Naive thymus-derived CD8-positive, alpha-beta T cell (primary cell): ENCODE measurements around the gene LGALS4. TPM values are rescaled to one million over a fixed set of nuclear protein-coding genes. Genes with fewer than 3 reads are reported as not detected.
A peak's percentile ranks its signal among the peaks of the same experiment; 100 is the strongest.
"Not testable (repeated sequence)": the region's sequence is repeated elsewhere in the genome, so short reads cannot be mapped to it uniquely, and the experiment has no call there.

ENCODE experiments used
- ATAC-seq, 2 donors: fragments of 150-1000 bp; cut with Tn5 transposase in 1 of 2; sonication (Bioruptor Pico), chemical (Tn5 transposase) in 1 of 2; 1 replicate in 1 of 2; 2 replicates in 1 of 2; pipeline ENCODE4 v1.10.0; 2021; ENCODE audit warnings: mild to moderate bottlenecking in 2 of 2, moderate library complexity in 2 of 2
- POLR2A ChIA-PET: fragments of 350-600 bp; sonication (Branson Sonifier 250); formaldehyde crosslinking; loops from one replicate; lab custom pipeline; 2021; ENCODE audit warnings: antibody characterized with exemption; lab: Charles Lee
- DNase-seq, 10 donors: peaks; one replicate each; pipeline versions ENCODE4 v3.0.0 to v3.0.0-alpha.2; 2020 to 2022
- H3K27ac Mint-ChIP-seq, 10 donors: one replicate each; pipeline ENCODE4 v1.8.0; 2020 to 2022; ENCODE audit warnings: mild to moderate bottlenecking in 10 of 10, mixed read lengths in 10 of 10, moderate library complexity in 4 of 10, inconsistent platforms in 1 of 10
- H3K27me3 Mint-ChIP-seq, 5 donors: one replicate each; pipeline ENCODE4 v1.8.0; 2021 to 2022; ENCODE audit warnings: mixed read lengths in 5 of 5
- H3K36me3 Mint-ChIP-seq, 3 donors: one replicate each; pipeline ENCODE4 v1.8.0; 2020 to 2022; ENCODE audit warnings: mixed read lengths in 3 of 3, mild to moderate bottlenecking in 2 of 3, inconsistent platforms in 1 of 3
- H3K4me1 Mint-ChIP-seq, 4 donors: one replicate each; pipeline ENCODE4 v1.8.0; 2021 to 2022; ENCODE audit warnings: mixed read lengths in 4 of 4
- H3K4me3 Mint-ChIP-seq, 10 donors: one replicate each; pipeline ENCODE4 v1.8.0; 2020 to 2022; ENCODE audit warnings: mild to moderate bottlenecking in 10 of 10, mixed read lengths in 10 of 10, moderate library complexity in 6 of 10, inconsistent platforms in 1 of 10
- H3K9me3 Mint-ChIP-seq, 9 donors: one replicate each; pipeline ENCODE4 v1.8.0; 2020 to 2022; ENCODE audit warnings: mixed read lengths in 9 of 9, mild to moderate bottlenecking in 3 of 9, inconsistent platforms in 1 of 9, moderate library complexity in 1 of 9
- polyA plus RNA-seq, 3 donors: library from polyadenylated mRNA; unstranded; fragments of 300-500 nt; fragmentation: Illumina TruSeq; gene quantifications; one replicate each; pipeline ENCODE4 v1.2.3, GENCODE V29; 2021
- total RNA-seq, 8 experiments: library from RNA in 2 of 8; stranded (reverse) in 2 of 8; gene quantifications; one replicate each; pipeline ENCODE4 v1.2.3 and lab custom pipeline; 2021 to 2026

LGALS4 gene
- total and polyA plus RNA-seq, 5 experiments from 2014 or later: 0.27 to 10.7 (median 9.6) TPM; not detected in 2

DNA sequence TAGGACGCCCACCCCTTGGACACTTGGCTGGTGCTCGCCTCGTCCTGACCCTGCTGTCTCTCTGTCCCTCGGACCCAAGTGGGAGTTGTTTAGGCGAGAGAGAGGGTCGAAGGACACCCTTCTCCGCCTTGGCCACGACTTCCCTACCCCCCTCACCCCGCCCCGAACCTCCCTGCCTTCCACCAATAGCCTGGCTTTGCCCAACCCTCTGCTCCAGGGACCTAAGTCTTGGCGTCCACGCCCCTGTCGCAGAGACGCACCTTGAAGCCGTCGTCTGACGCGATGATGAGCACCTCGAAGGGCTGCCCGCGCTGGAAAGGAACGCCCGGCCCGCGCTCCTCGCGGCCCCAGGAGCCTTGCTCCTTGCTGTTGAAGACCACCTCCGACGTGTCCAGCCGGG lies 41.2 kb downstream of the LGALS4 start:
- H3K27me3 Mint-ChIP-seq, H3K9me3 Mint-ChIP-seq, DNase-seq, ATAC-seq, H3K27ac Mint-ChIP-seq, H3K36me3 Mint-ChIP-seq, H3K4me3 Mint-ChIP-seq, POLR2A ChIA-PET, H3K4me1 Mint-ChIP-seq: not testable (repeated sequence)

DNA sequence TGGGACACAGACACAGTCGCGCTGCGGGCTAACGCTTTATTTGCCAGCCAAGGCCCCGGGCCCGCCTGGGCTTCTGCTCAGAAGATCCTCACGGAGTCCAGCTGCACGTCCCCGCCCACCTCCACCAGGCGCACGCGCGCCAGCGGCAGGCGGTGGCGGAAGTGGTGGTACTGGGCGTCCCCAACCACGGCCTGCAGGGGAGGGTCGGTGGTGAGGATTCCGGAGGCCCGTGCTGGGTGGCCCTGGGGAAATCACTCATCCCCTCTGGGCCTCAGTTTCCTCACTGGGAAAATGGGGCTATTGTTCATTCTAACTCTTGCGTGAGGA lies 41.8 kb downstream of the LGALS4 start:
- DNase-seq, H3K27me3 Mint-ChIP-seq, H3K27ac Mint-ChIP-seq, POLR2A ChIA-PET, H3K4me1 Mint-ChIP-seq, H3K9me3 Mint-ChIP-seq, H3K4me3 Mint-ChIP-seq, H3K36me3 Mint-ChIP-seq: not testable (repeated sequence)
- ATAC-seq: peak; percentile 77 to 80

DNA sequence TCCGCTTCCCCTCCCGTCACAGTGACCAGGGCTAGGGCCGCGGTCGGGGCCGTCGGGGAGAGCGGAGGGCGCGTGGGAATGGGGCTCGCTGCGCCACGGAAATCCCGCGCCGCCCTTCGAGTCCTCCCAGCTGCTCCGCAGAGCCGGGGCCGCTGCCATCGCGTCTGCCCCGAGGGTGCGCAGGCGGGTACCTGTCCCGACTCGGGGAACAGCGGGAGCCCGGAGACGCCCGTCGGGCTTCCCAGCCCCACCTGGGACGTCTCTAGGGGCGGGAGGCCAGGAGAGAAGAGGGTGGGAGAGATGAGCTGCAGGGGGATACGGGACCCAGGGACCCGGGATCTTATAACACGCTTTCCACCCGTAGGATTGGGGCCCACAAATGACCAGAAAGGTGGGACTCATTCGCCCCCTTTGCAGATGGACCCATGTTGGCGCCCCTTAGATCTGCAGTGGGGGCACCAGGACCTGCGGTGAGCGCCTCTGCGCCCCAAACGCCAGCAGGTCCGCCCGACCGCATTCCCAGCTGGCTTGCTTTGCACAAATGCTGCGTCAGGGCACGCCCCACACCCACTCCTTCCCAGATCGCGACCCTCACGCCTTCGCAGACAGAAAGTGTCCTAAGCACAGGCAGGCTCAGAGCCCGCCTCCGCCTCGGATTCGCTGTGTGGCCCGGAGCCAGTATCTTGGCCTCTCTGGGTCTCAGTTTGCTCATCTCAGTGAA lies 42.4 kb downstream of the LGALS4 start:
- peak overlapping the region in 4 of 10 donors; percentile 54 to 78 (median 62) for H3K4me3 Mint-ChIP-seq
- H3K36me3 Mint-ChIP-seq, H3K27me3 Mint-ChIP-seq, H3K27ac Mint-ChIP-seq, H3K4me1 Mint-ChIP-seq, H3K9me3 Mint-ChIP-seq: not testable (repeated sequence)
- POLR2A ChIA-PET: interaction anchor here (1.0 to 1.7 kb wide), 11 partner anchors 16 to 160 kb away, joined by 3 to 10 read pairs (median 6); partner anchors contain the start of genes ECH1, HNRNPL, MRPS12 and RINL
- ATAC-seq (peak; percentile 39 to 46), DNase-seq (peak in 1 of 10 donors; percentile 8)

DNA sequence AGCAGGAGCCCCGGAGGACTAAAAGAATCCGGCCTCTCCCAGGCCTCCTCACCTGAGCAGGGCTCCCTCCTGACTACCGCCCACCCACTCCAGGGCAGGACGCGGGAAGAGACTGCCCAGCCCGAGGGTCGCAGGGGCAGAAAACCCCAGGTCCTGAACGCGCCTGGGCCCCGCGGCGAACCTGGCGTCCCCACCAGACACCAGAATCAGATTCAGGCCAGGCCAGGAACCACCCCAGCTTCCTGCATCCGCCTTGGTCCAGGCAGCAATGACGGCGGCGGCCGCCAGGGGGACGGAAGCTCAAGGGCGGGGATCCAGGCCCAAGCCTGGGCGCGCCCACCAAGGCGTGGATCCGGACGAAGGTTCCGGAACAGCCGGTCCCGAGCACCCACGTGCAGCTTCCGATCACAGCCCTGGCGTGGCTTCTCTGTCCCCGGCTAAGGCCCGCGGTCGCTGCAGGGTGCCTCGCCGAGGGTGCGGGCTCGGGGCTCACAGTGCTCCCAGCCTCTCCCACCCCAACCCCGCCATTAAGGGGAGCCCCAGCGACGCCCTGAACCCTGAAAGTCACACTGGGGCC lies 43.0 kb downstream of the LGALS4 start:
- peaks cover 0 to 1% (median 0%) of the 10 kb centered on the region in 9 donors for H3K9me3 Mint-ChIP-seq
- peak overlapping the region; percentile 37 to 91 (median 84) for H3K27ac Mint-ChIP-seq
- DNase-seq (peak; percentile 75 to 96 (median 89)), ATAC-seq (peak; percentile 84 to 85)
- peak overlapping the region; percentile 28 to 78 (median 58) for H3K4me3 Mint-ChIP-seq
- no peaks in the 10 kb centered on the region for H3K27me3 Mint-ChIP-seq
- no peaks in the 10 kb centered on the region for H3K36me3 Mint-ChIP-seq
- POLR2A ChIA-PET: interaction anchor here (0.8 to 1.7 kb wide), 13 partner anchors 16 to 161 kb away, joined by 3 to 10 read pairs (median 6); partner anchors contain the start of genes ECH1, HNRNPL, MRPS12 and RINL
- H3K4me1 Mint-ChIP-seq: peaks cover 3 to 9% (median 7%) of the 10 kb centered on the region in 4 donors

DNA sequence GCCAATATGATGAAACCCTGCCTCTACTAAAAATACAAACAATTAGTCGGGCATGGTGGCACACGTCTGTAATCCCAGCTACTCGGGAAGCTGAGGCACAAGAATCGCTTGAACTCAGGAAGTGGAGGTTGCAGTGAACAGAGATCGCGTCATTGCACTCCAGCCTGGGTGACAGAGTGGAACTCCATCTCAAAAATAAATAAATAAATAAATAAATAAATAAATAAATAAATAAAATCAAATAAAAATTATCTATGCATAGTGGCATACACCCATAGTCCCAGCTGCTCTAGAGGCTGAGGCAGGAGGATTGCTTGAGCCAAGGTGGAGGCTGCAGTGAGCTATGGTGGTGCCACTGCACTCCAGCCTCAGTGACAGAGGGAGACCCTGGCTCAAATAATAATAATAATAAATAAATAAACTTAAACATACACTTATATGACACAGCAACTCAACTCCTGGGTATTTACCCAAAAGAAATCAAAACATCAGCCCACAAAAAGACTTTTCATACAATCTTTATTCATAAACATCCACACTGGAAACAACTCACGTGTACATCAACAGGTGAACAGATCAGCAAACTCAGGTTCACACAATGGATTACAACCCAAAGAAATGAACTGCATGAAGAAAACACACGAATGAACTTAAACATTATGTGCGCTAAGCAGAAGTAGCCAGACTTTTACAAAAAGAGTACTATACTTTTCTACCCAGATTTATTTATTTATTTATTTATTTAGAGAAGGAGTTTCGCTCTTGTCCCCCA lies 46.3 kb downstream of the LGALS4 start:
- Mint-ChIP-seq H3K36me3 (no peaks in the 10 kb centered on the region), H3K27ac (peak overlapping the region in 2 of 10 donors; percentile 20 to 56), H3K4me1 (peaks cover 3 to 10% (median 7%) of the 10 kb centered on the region in 4 donors), H3K9me3 (peaks cover 0 to 1% (median 0%) of the 10 kb centered on the region in 9 donors), H3K27me3 (no peaks in the 10 kb centered on the region), H3K4me3 (no peak overlapping the region)
- DNase-seq (no peak), ATAC-seq (no peak)
- POLR2A ChIA-PET: no interaction called here

DNA sequence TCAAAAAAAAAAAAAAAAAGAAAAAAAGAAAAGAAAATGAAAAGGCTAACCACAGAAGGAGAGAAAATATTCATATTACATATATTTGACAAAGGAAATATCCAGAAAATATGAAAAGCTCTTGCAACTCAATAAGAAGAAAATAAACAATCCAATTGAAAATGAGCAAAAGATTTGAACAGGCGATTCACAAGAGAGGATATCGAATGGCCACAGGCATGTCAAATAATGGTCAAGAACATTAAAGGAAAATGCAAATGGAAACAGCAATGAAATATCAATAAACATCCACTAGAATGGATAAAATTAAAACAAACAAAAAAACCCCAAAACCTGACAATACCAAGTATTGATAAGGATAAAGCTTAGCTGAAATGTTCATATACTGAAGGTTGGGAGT lies 47.5 kb downstream of the LGALS4 start:
- peaks cover 0 to 1% (median 0%) of the 10 kb centered on the region in 9 donors for H3K9me3 Mint-ChIP-seq
- peaks cover 4 to 10% (median 7%) of the 10 kb centered on the region in 4 donors for H3K4me1 Mint-ChIP-seq
- H3K4me3 Mint-ChIP-seq: no peak overlapping the region
- no peaks in the 10 kb centered on the region for H3K36me3 Mint-ChIP-seq
- no peaks in the 10 kb centered on the region for H3K27me3 Mint-ChIP-seq
- ATAC-seq (no peak), DNase-seq (no peak)
- no peak overlapping the region for H3K27ac Mint-ChIP-seq
- POLR2A ChIA-PET: interaction anchor here (0.7 kb wide), 2 partner anchors 23 to 107 kb away, joined by 3 to 5 read pairs; no protein-coding TSS in a partner anchor

DNA sequence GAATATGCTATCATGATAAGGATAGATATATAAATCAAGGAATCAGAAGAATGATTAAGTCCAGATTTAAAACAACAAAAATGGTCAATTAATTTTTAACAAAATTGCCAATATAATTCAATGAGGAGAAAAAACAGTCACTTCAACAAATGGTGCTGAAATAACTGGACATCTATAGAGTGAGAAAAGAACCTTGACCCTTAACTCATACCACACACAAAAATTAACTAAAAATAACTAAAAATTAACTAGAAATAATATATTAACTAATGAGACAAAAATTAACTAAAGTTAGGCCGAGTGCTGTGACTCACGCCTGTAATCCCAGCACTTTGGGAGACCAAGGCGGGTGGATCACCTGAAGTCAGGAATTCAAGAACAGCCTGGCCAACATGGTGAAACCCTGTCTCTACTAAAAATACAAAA lies 48.9 kb downstream of the LGALS4 start:
- peaks cover 0 to 1% (median 0%) of the 10 kb centered on the region in 9 donors for H3K9me3 Mint-ChIP-seq
- POLR2A ChIA-PET: no interaction called here
- ATAC-seq (no peak), DNase-seq (no peak)
- peaks cover 0 to 3% (median 2%) of the 10 kb centered on the region in 4 donors for H3K4me1 Mint-ChIP-seq
- no peak overlapping the region for H3K4me3 Mint-ChIP-seq
- no peaks in the 10 kb centered on the region for H3K36me3 Mint-ChIP-seq
- H3K27me3 Mint-ChIP-seq: peaks cover 0 to 3% (median 0%) of the 10 kb centered on the region in 5 donors
- no peak overlapping the region for H3K27ac Mint-ChIP-seq

DNA sequence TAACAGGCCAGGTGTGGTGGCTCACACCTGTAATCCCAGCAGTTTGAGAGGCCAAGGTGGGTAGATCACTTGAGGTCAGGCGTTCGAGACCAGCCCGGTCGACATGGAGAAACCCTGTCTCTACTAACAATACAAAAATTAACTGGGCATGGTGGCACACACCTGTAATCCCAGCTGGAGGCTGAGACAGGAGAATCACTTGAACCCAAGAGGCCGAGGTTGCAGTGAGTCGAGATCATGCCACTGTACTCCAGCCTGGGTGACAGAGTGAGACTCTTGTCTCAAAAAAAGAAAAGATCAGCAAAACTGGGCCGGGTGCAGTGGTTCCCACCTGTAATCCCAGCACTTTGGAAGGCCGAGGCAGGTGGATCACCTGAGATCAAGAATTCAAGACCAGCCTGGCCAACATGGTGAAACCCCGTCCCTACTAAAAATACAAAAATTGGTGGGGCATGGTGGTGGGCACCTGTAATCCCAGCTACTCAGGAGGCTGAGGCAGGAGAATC lies 50.8 kb downstream of the LGALS4 start:
- H3K4me3 Mint-ChIP-seq, H3K9me3 Mint-ChIP-seq, ATAC-seq, H3K4me1 Mint-ChIP-seq, POLR2A ChIA-PET, DNase-seq, H3K27me3 Mint-ChIP-seq, H3K36me3 Mint-ChIP-seq: not testable (repeated sequence)
- peak overlapping the region in 1 of 10 donors; percentile 2 for H3K27ac Mint-ChIP-seq

DNA sequence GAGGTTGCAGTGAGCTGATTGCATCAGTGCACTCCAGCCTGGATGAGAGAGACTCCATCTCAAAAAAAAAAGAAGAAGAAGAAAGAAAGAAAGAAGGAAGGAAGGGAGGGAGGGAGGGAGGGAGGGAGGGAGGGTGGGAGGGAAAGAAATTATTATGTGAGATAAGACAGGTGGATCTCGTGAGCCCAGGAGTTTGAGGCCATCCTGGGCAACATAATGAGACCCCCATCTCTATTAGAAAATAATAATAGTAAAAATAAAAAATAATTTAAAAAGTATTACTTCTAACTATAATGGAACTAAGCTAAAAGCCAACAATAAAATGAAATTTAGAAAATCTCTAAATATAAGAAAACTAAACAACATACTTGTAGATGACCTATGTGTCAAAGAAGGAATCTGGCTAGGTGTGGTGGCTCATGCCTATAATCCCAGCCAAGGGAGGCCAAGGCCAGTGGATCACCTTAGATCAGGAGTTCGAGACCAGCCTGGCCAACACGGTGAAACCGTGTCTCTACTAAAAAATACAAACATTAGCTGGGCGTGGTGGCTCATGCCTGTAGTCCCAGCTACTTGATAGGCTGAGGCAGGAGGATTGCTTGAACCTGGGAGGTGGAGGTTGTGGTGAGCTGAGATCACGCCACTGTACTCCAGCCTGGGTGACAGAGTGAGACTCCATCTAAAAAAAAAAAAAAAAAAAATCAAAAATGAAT lies 51.8 kb downstream of the LGALS4 start:
- POLR2A ChIA-PET, ATAC-seq, H3K4me3 Mint-ChIP-seq, H3K9me3 Mint-ChIP-seq, H3K27me3 Mint-ChIP-seq, DNase-seq, H3K36me3 Mint-ChIP-seq, H3K4me1 Mint-ChIP-seq: not testable (repeated sequence)
- H3K27ac Mint-ChIP-seq: peak overlapping the region in 1 of 10 donors; percentile 57

DNA sequence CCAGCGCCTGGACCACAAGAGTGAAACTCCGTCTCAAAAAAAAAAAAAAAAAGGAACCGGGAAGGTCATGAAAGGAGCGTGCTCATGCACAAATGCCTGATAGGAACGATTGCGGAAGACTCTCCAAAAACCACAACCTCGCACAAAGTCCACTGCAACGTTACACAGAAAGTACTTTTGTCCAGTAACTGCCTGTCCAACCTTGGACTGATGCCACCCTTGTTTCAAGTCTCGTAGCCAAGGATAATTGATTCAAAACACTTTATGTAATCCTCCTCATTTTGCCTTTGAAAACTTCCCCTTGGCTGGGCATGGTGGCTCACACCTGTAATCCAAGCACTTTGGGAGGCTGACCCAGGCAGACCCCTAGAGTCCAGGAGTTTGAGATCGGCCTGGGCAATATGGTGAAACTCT lies 53.1 kb downstream of the LGALS4 start:
- DNase-seq: no peak

DNA sequence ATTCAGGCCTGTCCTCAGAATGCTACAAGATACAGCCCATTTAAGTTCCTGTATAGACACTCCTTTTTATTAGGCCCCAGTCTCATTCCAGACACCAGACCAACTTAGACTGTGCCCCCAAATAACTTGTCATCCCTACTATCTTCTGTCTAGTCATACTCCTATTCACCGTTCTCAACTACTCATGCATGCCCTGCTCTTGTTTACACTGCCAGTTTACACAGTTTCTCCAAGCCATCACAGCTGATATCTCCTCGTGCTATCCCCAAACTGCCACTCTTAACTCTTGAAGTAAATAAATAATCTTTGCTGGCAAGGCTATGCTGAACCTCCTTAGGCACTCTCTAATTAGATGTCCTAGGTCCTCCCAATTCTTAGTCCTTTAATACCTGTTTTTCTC lies 58.5 kb downstream of the LGALS4 start:
- POLR2A ChIA-PET, H3K9me3 Mint-ChIP-seq, DNase-seq, ATAC-seq, H3K4me3 Mint-ChIP-seq, H3K36me3 Mint-ChIP-seq, H3K27me3 Mint-ChIP-seq, H3K4me1 Mint-ChIP-seq, H3K27ac Mint-ChIP-seq: not testable (repeated sequence)

More for the DNA sequence above, 53.1 kb downstream of the LGALS4 start:
- POLR2A ChIA-PET: no interaction called here
- peaks cover 0 to 3% (median under 1%) of the 10 kb centered on the region in 4 donors for H3K4me1 Mint-ChIP-seq
- no peak for ATAC-seq
- H3K4me3 Mint-ChIP-seq: no peak overlapping the region
- H3K36me3 Mint-ChIP-seq: peaks cover 0 to 3% (median 0%) of the 10 kb centered on the region in 3 donors
- H3K9me3 Mint-ChIP-seq: peaks cover 0 to 3% (median 0%) of the 10 kb centered on the region in 9 donors
- H3K27me3 Mint-ChIP-seq: peaks cover 0 to 3% (median 0%) of the 10 kb centered on the region in 5 donors
- H3K27ac Mint-ChIP-seq: no peak overlapping the region

DNA sequence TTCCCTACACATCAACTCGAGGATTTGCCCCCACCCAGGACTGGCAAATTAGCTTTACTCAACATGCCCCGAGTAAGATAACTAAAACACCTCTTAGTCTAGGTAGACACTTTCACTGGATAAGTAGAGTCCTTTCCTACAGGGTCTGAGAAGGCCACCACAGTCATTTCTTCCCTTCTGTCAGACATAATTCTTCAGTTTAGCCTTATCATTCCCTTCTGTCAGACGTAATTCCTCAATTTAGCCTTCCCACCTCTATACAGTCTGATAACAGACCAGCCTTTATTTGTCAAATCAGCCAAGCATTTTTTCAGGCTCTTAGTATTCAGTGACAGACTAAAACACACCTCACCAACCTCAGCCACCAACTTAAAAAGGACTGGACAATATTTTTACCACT lies 59.0 kb downstream of the LGALS4 start:
- DNase-seq, H3K27ac Mint-ChIP-seq, H3K27me3 Mint-ChIP-seq, H3K36me3 Mint-ChIP-seq, H3K9me3 Mint-ChIP-seq, ATAC-seq, H3K4me1 Mint-ChIP-seq, H3K4me3 Mint-ChIP-seq, POLR2A ChIA-PET: not testable (repeated sequence)
